Myocyte (in vitro differentiated cells): Measurements from ENCODE around the gene RSPRY1. TPM values are rescaled to one million over a fixed set of nuclear protein-coding genes. Genes with fewer than 3 reads are reported as not detected.

Experiments
- DNase-seq: peaks from one replicate; pipeline ENCODE4 v3.0.0-alpha.2; 2012; ENCODE audit warnings: low read depth
- total RNA-seq: library from RNA; depleted of rRNA; stranded (reverse); fragments of >200 nt; gene quantifications from 2 replicates; pipeline ENCODE4 v1.2.3, GENCODE V29; 2014

RSPRY1 gene
- total RNA-seq, 1 donor from 2014 or later: 42.1 TPM

- DNase-seq: no peak
These were observed 30.8 kb downstream of the RSPRY1 start for GRCh38 chr16:57216968-57217367.

GRCh38 chr16:57223057-57223456 is 36.9 kb downstream of the RSPRY1 start:
- DNase-seq: no peak

- DNase-seq: no peak
These were observed 38.7 kb downstream of the RSPRY1 start for GRCh38 chr16:57224651-57225335.

- no peak for DNase-seq
These were observed 39.8 kb downstream of the RSPRY1 start for GRCh38 chr16:57225978-57226377.

GRCh38 chr16:57226701-57227621 is 40.8 kb downstream of the RSPRY1 start:
- DNase-seq: no peak

GRCh38 chr16:57229079-57229478 is 43.0 kb downstream of the RSPRY1 start:
- DNase-seq: no peak

GRCh38 chr16:57231821-57232350 is 45.8 kb downstream of the RSPRY1 start:
- no peak for DNase-seq

- DNase-seq: no peak
These were observed 48.0 kb downstream of the RSPRY1 start for GRCh38 chr16:57233944-57234706.

- DNase-seq: no peak
These were observed 48.6 kb downstream of the RSPRY1 start for GRCh38 chr16:57234707-57235092.

- DNase-seq: no peak
These were observed 49.2 kb downstream of the RSPRY1 start for GRCh38 chr16:57235128-57236021.

- DNase-seq: no peak
These were observed 49.9 kb downstream of the RSPRY1 start for GRCh38 chr16:57236022-57236350.

- no peak for DNase-seq
These were observed 52.6 kb downstream of the RSPRY1 start for GRCh38 chr16:57238682-57239081.

- no peak for DNase-seq
These were observed 53.0 kb downstream of the RSPRY1 start for GRCh38 chr16:57239107-57239506.

GRCh38 chr16:57240851-57241250 is 54.7 kb downstream of the RSPRY1 start:
- no peak for DNase-seq

- no peak for DNase-seq
These were observed 56.5 kb downstream of the RSPRY1 start for GRCh38 chr16:57242650-57243049.

- DNase-seq: no peak
These were observed 58.3 kb downstream of the RSPRY1 start for GRCh38 chr16:57244463-57244766.

- DNase-seq: peak; percentile 98
These were observed 58.8 kb downstream of the RSPRY1 start, which contains the start of gene ARL2BP for GRCh38 chr16:57244767-57245471. TSS of gene ARL2BP (plus strand) at chr16:57245259. CDS start at chr16:57245368, 109 bp downstream.

- DNase-seq: peak; percentile 17
These were observed 59.5 kb downstream of the RSPRY1 start for GRCh38 chr16:57245472-57246113.

GRCh38 chr16:57251352-57251751 is 65.2 kb downstream of the RSPRY1 start:
- DNase-seq: no peak
